ENCODE results near the gene ROR1. TPM values are rescaled to one million over a fixed set of nuclear protein-coding genes. Genes with fewer than 3 reads are reported as not detected.
"Not testable (repeated sequence)": the region's sequence is repeated elsewhere in the genome, so short reads cannot be mapped to it uniquely, and the experiment has no call there.

ROR1 gene
- polyA plus RNA-seq, 6 donors from 2014 or later = 0.36 to 6.2 (median 1.3) TPM

DNA sequence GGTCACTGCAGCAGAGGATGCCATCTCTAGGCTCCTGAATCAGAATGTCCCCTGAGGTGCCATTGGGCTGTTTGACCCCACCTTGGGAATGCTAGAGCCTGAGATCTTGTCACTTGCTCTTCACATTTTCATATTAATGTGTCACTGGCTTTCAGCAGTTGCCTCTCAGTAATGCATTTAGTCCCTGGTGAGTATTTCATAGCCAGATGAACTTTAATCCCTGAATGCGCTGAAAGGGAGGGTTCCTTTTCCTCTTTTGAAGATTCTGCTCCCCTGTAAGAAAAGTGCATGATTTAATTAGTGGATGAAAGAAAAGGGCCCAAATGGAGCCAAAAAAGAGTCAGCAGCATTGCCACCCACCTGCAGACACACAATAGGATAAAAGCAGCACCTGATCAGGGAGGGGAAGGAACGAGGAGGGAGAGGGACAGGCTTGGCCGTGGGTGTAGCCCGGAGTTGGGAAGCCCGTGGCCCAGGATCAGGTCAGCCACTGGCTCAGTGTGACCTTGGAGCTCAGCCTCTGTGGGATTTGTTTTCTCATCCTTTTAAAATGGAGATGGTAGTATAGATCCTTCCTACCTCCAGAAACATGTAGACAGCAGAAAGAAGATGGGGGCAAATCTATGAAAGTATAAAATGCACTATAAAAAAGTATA, 31.1 kb downstream of the ROR1 start:
- Mint-ChIP-seq H3K4me3 (no peak overlapping the region), H3K36me3 (peaks cover 0 to 4% of the 10 kb centered on the region in 2 donors), H3K27me3 (no peaks in the 10 kb centered on the region), H3K27ac (peak overlapping the region in 3 of 6 donors; percentile 44 to 75 (median 57)), H3K9me3 (peaks cover 0 to 10% (median 5%) of the 10 kb centered on the region in 7 donors), H3K4me1 (peaks cover 0 to 7% (median 0%) of the 10 kb centered on the region in 3 donors)
- no peak for DNase-seq
- ATAC-seq (ENCODE audit: low read depth in 2 of 2) = no peak

DNA sequence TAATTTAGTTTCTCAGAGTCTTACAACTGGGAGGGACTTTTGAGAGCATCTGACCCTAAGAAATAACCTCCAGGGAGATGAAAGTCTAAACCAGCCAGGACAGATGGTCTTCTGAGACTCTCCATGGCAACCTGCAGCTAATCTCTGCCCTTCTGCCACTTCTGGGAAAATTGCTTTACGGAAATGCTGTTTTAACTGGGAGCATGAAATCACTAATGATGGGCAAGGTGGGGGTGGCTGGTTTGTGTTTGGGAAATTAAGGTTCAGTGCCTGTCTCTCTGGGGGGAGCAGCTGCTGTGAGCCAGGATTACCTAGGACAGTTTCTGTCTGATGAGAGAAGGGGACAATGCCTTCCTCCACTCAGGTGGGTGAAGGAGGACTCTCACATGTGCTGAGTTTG, 33.2 kb downstream of the ROR1 start:
- H3K27me3 Mint-ChIP-seq = no peaks in the 10 kb centered on the region

GRCh38 chr1:63810936-63811469, 37.2 kb downstream of the ROR1 start:
- no peak for DNase-seq
- peaks cover under 1 to 4% of the 10 kb centered on the region in 2 donors for H3K36me3 Mint-ChIP-seq
- H3K27ac Mint-ChIP-seq = no peak overlapping the region
- no peak overlapping the region for H3K4me3 Mint-ChIP-seq
- peaks cover 0 to 10% (median 6%) of the 10 kb centered on the region in 7 donors for H3K9me3 Mint-ChIP-seq
- H3K27me3 Mint-ChIP-seq = no peaks in the 10 kb centered on the region
- ATAC-seq (ENCODE audit: low read depth in 2 of 2) = no peak
- peaks cover 0 to 2% (median 0%) of the 10 kb centered on the region in 3 donors for H3K4me1 Mint-ChIP-seq

More for the DNA sequence above, 33.2 kb downstream of the ROR1 start:
- Mint-ChIP-seq H3K4me3 (no peak overlapping the region), H3K9me3 (peaks cover 0 to 10% (median 5%) of the 10 kb centered on the region in 7 donors), H3K36me3 (peaks cover 0 to 4% of the 10 kb centered on the region in 2 donors), H3K4me1 (peaks cover 0 to 10% (median 0%) of the 10 kb centered on the region in 3 donors), H3K27ac (no peak overlapping the region)
- DNase-seq (no peak), ATAC-seq (ENCODE audit: low read depth in 2 of 2) (no peak)

GRCh38 chr1:63812071-63812700, 38.4 kb downstream of the ROR1 start:
- H3K36me3 Mint-ChIP-seq = peaks cover 4 to 8% of the 10 kb centered on the region in 2 donors
- no peak for ATAC-seq (ENCODE audit: low read depth in 2 of 2)

GRCh38 chr1:63813829-63814277, 40.0 kb downstream of the ROR1 start:
- no peak for DNase-seq
- H3K27me3 Mint-ChIP-seq = peaks cover 0 to 6% (median 0%) of the 10 kb centered on the region in 3 donors
- no peak overlapping the region for H3K27ac Mint-ChIP-seq
- H3K4me1 Mint-ChIP-seq = peaks cover 0 to 2% (median 0%) of the 10 kb centered on the region in 3 donors
- no peak for ATAC-seq (ENCODE audit: low read depth in 2 of 2)
- peaks cover 0 to 8% of the 10 kb centered on the region in 2 donors for H3K36me3 Mint-ChIP-seq
- no peak overlapping the region for H3K4me3 Mint-ChIP-seq
- H3K9me3 Mint-ChIP-seq = peaks cover 0 to 9% (median 3%) of the 10 kb centered on the region in 7 donors

More at GRCh38 chr1:63812071-63812700, 38.4 kb downstream of the ROR1 start:
- H3K4me1 Mint-ChIP-seq = peaks cover 0 to 2% (median 0%) of the 10 kb centered on the region in 3 donors
- peaks cover 2 to 16% (median 7%) of the 10 kb centered on the region in 7 donors for H3K9me3 Mint-ChIP-seq
- DNase-seq = no peak
- H3K27ac Mint-ChIP-seq = no peak overlapping the region
- no peak overlapping the region for H3K4me3 Mint-ChIP-seq
- H3K27me3 Mint-ChIP-seq = no peaks in the 10 kb centered on the region

GRCh38 chr1:63816217-63816815, 42.5 kb downstream of the ROR1 start:
- peak overlapping the region in 3 of 6 donors; percentile 23 to 80 (median 66) for H3K27ac Mint-ChIP-seq
- H3K27me3 Mint-ChIP-seq; ATAC-seq (ENCODE audit: low read depth in 2 of 2); H3K4me1 Mint-ChIP-seq; DNase-seq; H3K4me3 Mint-ChIP-seq; H3K9me3 Mint-ChIP-seq; H3K36me3 Mint-ChIP-seq: not testable (repeated sequence)

DNA sequence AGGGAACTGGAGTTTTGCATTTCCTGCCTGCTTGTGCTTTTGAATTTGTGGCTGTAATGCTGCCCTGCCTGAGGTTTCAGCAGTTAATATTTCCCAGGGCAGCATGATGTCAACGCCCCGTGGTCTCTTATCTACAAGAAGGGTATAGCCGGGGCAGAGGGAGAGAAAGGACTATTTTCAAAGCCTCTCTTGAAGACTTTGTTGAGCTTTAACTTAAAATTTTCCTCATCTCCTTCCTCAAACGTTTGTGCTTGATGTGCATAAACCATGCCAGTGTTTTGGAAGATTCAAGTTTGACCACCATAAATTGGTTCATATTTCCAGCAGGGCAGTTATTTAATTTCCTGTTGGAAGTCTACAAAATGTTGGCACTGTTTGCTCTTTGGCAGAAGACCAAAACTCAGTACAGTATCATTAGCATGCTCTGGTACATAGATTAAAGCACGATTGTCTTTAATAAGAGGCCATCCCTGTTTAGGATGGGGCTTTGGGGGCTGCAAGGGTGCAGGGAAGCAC, 43.4 kb downstream of the ROR1 start:
- no peak overlapping the region for H3K4me3 Mint-ChIP-seq

DNA sequence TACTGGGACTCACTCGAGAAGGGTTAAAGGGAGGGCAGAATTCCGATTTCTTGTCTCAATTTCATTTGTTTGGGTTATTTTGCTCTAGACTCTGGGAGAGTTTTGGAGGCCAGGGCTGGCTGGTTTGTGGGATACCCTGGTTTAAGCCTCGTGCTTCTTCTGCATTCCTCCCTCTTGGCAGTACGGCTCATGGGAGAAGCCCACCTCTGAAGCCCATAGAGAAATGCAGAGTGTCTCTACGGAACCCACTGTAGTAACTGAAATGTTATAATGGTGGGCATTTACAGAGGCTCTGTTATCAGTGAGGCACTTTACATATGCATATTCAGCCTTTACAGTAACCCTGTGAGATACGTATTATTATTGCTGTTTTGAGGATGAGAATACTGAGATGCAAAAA, 43.9 kb downstream of the ROR1 start:
- Mint-ChIP-seq H3K9me3 (peaks cover 0 to 9% (median 3%) of the 10 kb centered on the region in 7 donors), H3K27ac (peak overlapping the region in 1 of 6 donors; percentile 12), H3K4me3 (no peak overlapping the region), H3K36me3 (peaks cover 0 to 8% of the 10 kb centered on the region in 2 donors), H3K27me3 (peaks cover 0 to 6% (median 0%) of the 10 kb centered on the region in 3 donors), H3K4me1 (no peaks in the 10 kb centered on the region)
- no peak for ATAC-seq (ENCODE audit: low read depth in 2 of 2)
- no peak for DNase-seq

More for the DNA sequence above, 43.4 kb downstream of the ROR1 start:
- ATAC-seq (ENCODE audit: low read depth in 2 of 2) (no peak), DNase-seq (no peak)
- Mint-ChIP-seq H3K27me3 (peaks cover 0 to 6% (median 0%) of the 10 kb centered on the region in 3 donors), H3K4me1 (no peaks in the 10 kb centered on the region), H3K27ac (peak overlapping the region in 1 of 6 donors; percentile 23), H3K9me3 (peaks cover 0 to 9% (median 3%) of the 10 kb centered on the region in 7 donors), H3K36me3 (peaks cover 0 to 8% of the 10 kb centered on the region in 2 donors)

DNA sequence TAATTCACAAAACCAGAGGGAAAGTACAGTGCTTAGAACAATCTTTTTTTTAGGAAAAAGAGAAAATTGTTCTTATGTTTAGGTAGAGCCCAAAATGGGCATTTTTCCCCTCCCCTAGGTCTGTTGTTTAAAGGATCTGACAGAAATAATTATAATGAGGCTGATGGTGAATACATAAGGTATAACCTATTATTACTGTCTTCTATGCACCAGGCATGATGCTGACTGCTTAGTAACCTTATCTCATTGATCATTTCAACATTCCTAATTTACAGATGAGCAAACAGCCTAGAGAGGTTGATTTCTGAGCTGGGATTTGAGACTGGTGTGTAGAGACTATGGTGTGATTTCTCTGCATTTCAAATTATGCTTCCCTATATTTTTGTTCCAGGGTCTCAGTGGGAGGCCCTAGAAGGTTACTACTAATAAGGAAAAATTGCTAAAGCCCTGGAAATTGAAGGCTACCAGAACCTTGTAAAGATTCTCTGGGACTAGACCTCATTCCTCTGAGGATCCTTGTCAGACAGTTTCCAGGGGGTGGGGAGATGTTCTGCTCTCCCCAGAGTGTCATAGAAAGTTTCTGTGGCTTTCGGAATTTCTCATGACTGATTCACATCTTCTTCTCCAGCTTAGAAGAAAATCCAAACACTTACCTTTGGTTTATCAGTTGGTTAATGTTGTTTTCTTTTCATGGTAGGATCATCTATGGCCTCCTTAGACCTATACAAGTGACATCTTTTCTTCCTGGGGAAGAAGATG, 44.9 kb downstream of the ROR1 start:
- no peak overlapping the region for H3K4me3 Mint-ChIP-seq
- ATAC-seq (ENCODE audit: low read depth in 2 of 2) (no peak), DNase-seq (no peak)
- H3K9me3 Mint-ChIP-seq = peaks cover 0 to 9% (median 3%) of the 10 kb centered on the region in 7 donors
- no peaks in the 10 kb centered on the region for H3K4me1 Mint-ChIP-seq
- H3K27ac Mint-ChIP-seq = no peak overlapping the region
- peaks cover 0 to 8% of the 10 kb centered on the region in 2 donors for H3K36me3 Mint-ChIP-seq
- H3K27me3 Mint-ChIP-seq = peaks cover 0 to 6% (median 0%) of the 10 kb centered on the region in 3 donors

GRCh38 chr1:63819795-63820194, 46.0 kb downstream of the ROR1 start:
- Mint-ChIP-seq H3K36me3 (peaks cover 0 to 8% of the 10 kb centered on the region in 2 donors), H3K27me3 (peaks cover 0 to 6% (median 0%) of the 10 kb centered on the region in 3 donors), H3K4me1 (no peaks in the 10 kb centered on the region), H3K4me3 (no peak overlapping the region), H3K9me3 (peaks cover 0 to 9% (median 3%) of the 10 kb centered on the region in 7 donors), H3K27ac (no peak overlapping the region)
- ATAC-seq (ENCODE audit: low read depth in 2 of 2) (no peak), DNase-seq (no peak)

DNA sequence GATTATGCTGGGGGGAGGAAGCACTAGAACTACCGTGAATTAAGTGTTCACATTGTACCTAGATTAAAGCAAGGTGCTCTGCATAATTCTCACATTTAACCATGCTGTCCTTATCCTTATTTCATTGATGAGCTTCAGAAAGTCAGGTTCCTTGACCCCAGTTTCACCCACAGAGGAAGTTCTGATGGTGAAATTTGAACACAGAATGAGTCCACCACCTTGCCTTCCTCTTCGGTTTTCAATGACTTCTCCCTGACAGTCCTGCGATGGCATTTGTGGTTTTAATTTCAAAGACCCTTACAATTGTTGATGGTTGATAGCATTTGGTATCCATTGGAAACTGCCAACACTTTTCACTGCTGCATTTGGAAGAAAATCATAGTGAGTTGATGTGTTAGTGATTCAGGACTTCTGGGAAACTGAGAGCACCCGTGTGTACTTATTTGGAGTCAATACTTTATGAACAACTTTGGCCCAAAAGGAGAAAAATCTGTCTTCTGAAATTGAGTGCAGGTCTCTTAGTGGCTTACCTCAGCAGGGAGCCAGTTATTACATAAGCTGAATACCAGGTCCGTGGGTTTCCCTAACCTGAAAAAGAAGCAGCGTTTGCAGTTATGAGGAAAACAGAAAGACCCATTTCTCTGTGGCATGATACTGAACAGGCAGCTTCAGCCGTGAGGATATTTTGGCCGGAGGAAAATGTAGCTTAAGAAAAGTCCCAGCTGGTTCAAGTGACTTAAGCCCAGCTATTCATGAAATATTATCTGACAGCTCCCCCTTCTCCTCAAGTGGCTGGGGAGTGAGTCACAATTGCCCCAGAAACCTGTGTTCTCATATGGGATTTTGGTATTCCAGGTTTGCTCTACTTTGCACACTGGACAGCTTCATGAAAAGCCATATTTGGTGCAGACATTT, 47.5 kb downstream of the ROR1 start:
- no peak for DNase-seq
- peaks cover 0 to 4% of the 10 kb centered on the region in 2 donors for H3K36me3 Mint-ChIP-seq
- no peaks in the 10 kb centered on the region for H3K4me1 Mint-ChIP-seq
- H3K27ac Mint-ChIP-seq = peak overlapping the region in 1 of 6 donors; percentile 39
- no peak overlapping the region for H3K4me3 Mint-ChIP-seq
- H3K9me3 Mint-ChIP-seq = peaks cover 0 to 7% (median 2%) of the 10 kb centered on the region in 7 donors
- H3K27me3 Mint-ChIP-seq = peaks cover 0 to 6% (median 0%) of the 10 kb centered on the region in 3 donors
- ATAC-seq (ENCODE audit: low read depth in 2 of 2) = no peak

GRCh38 chr1:63822540-63822939, 48.7 kb downstream of the ROR1 start:
- Mint-ChIP-seq H3K9me3 (peaks cover 0 to 2% (median 0%) of the 10 kb centered on the region in 7 donors), H3K4me1 (peaks cover 4 to 6% (median 6%) of the 10 kb centered on the region in 3 donors), H3K36me3 (no peaks in the 10 kb centered on the region), H3K4me3 (no peak overlapping the region), H3K27me3 (peaks cover 0 to 4% (median 0%) of the 10 kb centered on the region in 3 donors), H3K27ac (no peak overlapping the region)
- no peak for DNase-seq
- no peak for ATAC-seq (ENCODE audit: low read depth in 2 of 2)
